Colonic mucosa (tissue), 4 donors: ENCODE measurements around the gene REM2. TPM values are rescaled to one million over a fixed set of nuclear protein-coding genes. Genes with fewer than 3 reads are reported as not detected.
A peak's percentile ranks its signal among the peaks of the same experiment; 100 is the strongest.

Experiments
- DNase-seq: peaks from one replicate; pipeline ENCODE4 v3.0.0-alpha.2; 2020
- H3K27ac ChIP-seq: fragments of 200-600 bp; one replicate; pipeline ENCODE4 v1.8.0; 2021
- H3K27me3 ChIP-seq: fragments of 200-600 bp; one replicate; pipeline ENCODE4 v1.8.0; 2021
- H3K36me3 ChIP-seq: fragments of 200-600 bp; one replicate; pipeline ENCODE4 v1.8.0; 2021
- H3K4me1 ChIP-seq: fragments of 200-600 bp; one replicate; pipeline ENCODE4 v1.8.0; 2021; ENCODE audit warnings: mild to moderate bottlenecking
- H3K4me3 ChIP-seq: fragments of 200-600 bp; one replicate; pipeline ENCODE4 v1.8.0; 2021
- H3K9ac ChIP-seq, 2 donors: one replicate each; pipeline ENCODE4 v1.7.0; 2013; ENCODE audit warnings: control low read depth in 2 of 2, low read depth in 2 of 2, low read length in 2 of 2
- H3K9me3 ChIP-seq: fragments of 200-600 bp; one replicate; pipeline ENCODE4 v1.8.0; 2021
- CTCF ChIP-seq: fragments of 200-600 bp; IDR thresholded peaks from one replicate; pipeline ENCODE4 v1.8.0; 2022; ENCODE audit warnings: antibody characterized with exemption, mild to moderate bottlenecking
- intact Hi-C: fragments of 100-400 bp; cut with DNase I; formaldehyde crosslinking; loops from one replicate; pipeline ENCODE4 v1.14.1; 2022
- total RNA-seq, 2 donors: library from RNA; stranded (reverse); fragmentation: NEBNext Ultra II Directional in 1 of 2; extraction: Animal tissue kit (Norgen Biotek cat#: 25700) in 1 of 2; gene quantifications; one replicate each; pipeline ENCODE4 v1.2.1, GENCODE V29; 2021
- donor health status: healthy.
- donor health status: DM: no; HTN: no; CAD: no.
- donor health status: DM: no; HTN: no; CAD: no.

The REM2 gene
- total RNA-seq, 2 donors from 2014 or later, result 0.24 to 0.30 TPM

- peaks cover 18% of the 10 kb centered on the region for H3K36me3 ChIP-seq
- H3K9me3 ChIP-seq, result no peaks in the 10 kb centered on the region
- peak overlapping the region in 1 of 2 donors; percentile 26 for H3K9ac ChIP-seq
- intact Hi-C loops, result no loop called here
- H3K4me3 ChIP-seq, result no peak overlapping the region
- TF ChIP-seq CTCF, result no peak
- peaks cover 4% of the 10 kb centered on the region for H3K4me1 ChIP-seq
- peak overlapping the region; percentile 80 for H3K27ac ChIP-seq
- DNase-seq, result no peak
- H3K27me3 ChIP-seq, result no peaks in the 10 kb centered on the region
Measured at GRCh38 chr14:22845821-22846625, 37.0 kb upstream of the REM2 start.

- peaks cover 8% of the 10 kb centered on the region for H3K4me1 ChIP-seq
- TF ChIP-seq CTCF, result no peak
- DNase-seq, result no peak
- H3K9me3 ChIP-seq, result no peaks in the 10 kb centered on the region
- no peaks in the 10 kb centered on the region for H3K27me3 ChIP-seq
- peaks cover 11% of the 10 kb centered on the region for H3K36me3 ChIP-seq
- no peak overlapping the region for H3K4me3 ChIP-seq
- H3K27ac ChIP-seq, result peak overlapping the region; percentile 80
- intact Hi-C loops, result no loop called here
- H3K9ac ChIP-seq, result peak overlapping the region; percentile 8 to 26
Measured at GRCh38 chr14:22846811-22847307, 36.2 kb upstream of the REM2 start.

GRCh38 chr14:22847661-22848341 is 35.2 kb upstream of the REM2 start:
- Histone ChIP-seq H3K4me1 (peaks cover 8% of the 10 kb centered on the region), H3K4me3 (no peak overlapping the region), H3K27me3 (no peaks in the 10 kb centered on the region), H3K27ac (peak overlapping the region; percentile 80), H3K9me3 (no peaks in the 10 kb centered on the region), H3K9ac (peak overlapping the region; percentile 50 to 67), H3K36me3 (peaks cover 2% of the 10 kb centered on the region)
- no peak for TF ChIP-seq CTCF
- DNase-seq, result no peak
- intact Hi-C loops, result no loop called here

- Histone ChIP-seq H3K4me3 (no peak overlapping the region), H3K27me3 (no peaks in the 10 kb centered on the region), H3K9ac (peak overlapping the region; percentile 46 to 50), H3K4me1 (peaks cover 8% of the 10 kb centered on the region), H3K27ac (peak overlapping the region; percentile 80), H3K36me3 (no peaks in the 10 kb centered on the region), H3K9me3 (no peaks in the 10 kb centered on the region)
- intact Hi-C loops, result no loop called here
- peak; percentile 46 for DNase-seq
- TF ChIP-seq CTCF, result no peak
Measured at GRCh38 chr14:22848351-22849164, 34.5 kb upstream of the REM2 start.

- Histone ChIP-seq H3K9ac (peak overlapping the region; percentile 3 to 40), H3K4me1 (peaks cover 8% of the 10 kb centered on the region), H3K4me3 (no peak overlapping the region), H3K27ac (peak overlapping the region; percentile 80), H3K27me3 (no peaks in the 10 kb centered on the region), H3K36me3 (no peaks in the 10 kb centered on the region), H3K9me3 (no peaks in the 10 kb centered on the region)
- DNase-seq, result peak; percentile 51
- TF ChIP-seq CTCF, result no peak
- intact Hi-C loops, result no loop called here
Measured at GRCh38 chr14:22849212-22849819, 33.7 kb upstream of the REM2 start.
